ENCODE data around the gene TGFBR2. TPM values are rescaled to one million over a fixed set of nuclear protein-coding genes. Genes with fewer than 3 reads are reported as not detected.

Gene TGFBR2
- total and polyA plus RNA-seq, 4 donors: 13.9 to 61.2 (median 33.7) TPM

- peak overlapping the region; percentile 4 to 8 for H3K27ac ChIP-seq (ENCODE audit: low read depth in 1 of 2, low read length in 2 of 2)
- no peak overlapping the region for H3K4me3 ChIP-seq (ENCODE audit: low read depth in 1 of 3, low read length in 3 of 3)
- H3K27me3 ChIP-seq (ENCODE audit: control insufficient read depth in 4 of 4, insufficient read depth in 4 of 4, low read length in 3 of 4): no peaks in the 10 kb centered on the region
- H3K9ac ChIP-seq (ENCODE audit: low read depth in 1 of 2, low read length in 2 of 2): no peak overlapping the region
- 87% methylated on average over 7 of the region's 7 CpGs for WGBS
- peaks cover 1 to 13% (median 8%) of the 10 kb centered on the region in 4 donors for H3K36me3 ChIP-seq (ENCODE audit: control insufficient read depth in 4 of 4, insufficient read depth in 3 of 4, low read depth in 1 of 4, low read length in 3 of 4)
- no peak for DNase-seq (ENCODE audit: low spot score)
- H3K9me3 ChIP-seq (ENCODE audit: control insufficient read depth in 4 of 4, low read length in 3 of 4): no peaks in the 10 kb centered on the region
- TF ChIP-seq, protein P1, sequence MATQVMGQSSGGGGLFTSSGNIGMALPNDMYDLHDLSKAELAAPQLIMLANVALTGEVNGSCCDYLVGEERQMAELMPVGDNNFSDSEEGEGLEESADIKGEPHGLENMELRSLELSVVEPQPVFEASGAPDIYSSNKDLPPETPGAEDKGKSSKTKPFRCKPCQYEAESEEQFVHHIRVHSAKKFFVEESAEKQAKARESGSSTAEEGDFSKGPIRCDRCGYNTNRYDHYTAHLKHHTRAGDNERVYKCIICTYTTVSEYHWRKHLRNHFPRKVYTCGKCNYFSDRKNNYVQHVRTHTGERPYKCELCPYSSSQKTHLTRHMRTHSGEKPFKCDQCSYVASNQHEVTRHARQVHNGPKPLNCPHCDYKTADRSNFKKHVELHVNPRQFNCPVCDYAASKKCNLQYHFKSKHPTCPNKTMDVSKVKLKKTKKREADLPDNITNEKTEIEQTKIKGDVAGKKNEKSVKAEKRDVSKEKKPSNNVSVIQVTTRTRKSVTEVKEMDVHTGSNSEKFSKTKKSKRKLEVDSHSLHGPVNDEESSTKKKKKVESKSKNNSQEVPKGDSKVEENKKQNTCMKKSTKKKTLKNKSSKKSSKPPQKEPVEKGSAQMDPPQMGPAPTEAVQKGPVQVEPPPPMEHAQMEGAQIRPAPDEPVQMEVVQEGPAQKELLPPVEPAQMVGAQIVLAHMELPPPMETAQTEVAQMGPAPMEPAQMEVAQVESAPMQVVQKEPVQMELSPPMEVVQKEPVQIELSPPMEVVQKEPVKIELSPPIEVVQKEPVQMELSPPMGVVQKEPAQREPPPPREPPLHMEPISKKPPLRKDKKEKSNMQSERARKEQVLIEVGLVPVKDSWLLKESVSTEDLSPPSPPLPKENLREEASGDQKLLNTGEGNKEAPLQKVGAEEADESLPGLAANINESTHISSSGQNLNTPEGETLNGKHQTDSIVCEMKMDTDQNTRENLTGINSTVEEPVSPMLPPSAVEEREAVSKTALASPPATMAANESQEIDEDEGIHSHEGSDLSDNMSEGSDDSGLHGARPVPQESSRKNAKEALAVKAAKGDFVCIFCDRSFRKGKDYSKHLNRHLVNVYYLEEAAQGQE (IDR thresholded peaks at IDR 0.05): no peak
- TF ChIP-seq, protein P2, sequence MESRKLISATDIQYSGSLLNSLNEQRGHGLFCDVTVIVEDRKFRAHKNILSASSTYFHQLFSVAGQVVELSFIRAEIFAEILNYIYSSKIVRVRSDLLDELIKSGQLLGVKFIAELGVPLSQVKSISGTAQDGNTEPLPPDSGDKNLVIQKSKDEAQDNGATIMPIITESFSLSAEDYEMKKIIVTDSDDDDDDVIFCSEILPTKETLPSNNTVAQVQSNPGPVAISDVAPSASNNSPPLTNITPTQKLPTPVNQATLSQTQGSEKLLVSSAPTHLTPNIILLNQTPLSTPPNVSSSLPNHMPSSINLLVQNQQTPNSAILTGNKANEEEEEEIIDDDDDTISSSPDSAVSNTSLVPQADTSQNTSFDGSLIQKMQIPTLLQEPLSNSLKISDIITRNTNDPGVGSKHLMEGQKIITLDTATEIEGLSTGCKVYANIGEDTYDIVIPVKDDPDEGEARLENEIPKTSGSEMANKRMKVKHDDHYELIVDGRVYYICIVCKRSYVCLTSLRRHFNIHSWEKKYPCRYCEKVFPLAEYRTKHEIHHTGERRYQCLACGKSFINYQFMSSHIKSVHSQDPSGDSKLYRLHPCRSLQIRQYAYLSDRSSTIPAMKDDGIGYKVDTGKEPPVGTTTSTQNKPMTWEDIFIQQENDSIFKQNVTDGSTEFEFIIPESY (IDR thresholded peaks at IDR 0.05): no peak
- TF ChIP-seq SP1 (IDR thresholded peaks at IDR 0.05): no peak
- no peak for TF ChIP-seq RAD21 (IDR thresholded peaks at IDR 0.05)
- TF ChIP-seq, protein P3, sequence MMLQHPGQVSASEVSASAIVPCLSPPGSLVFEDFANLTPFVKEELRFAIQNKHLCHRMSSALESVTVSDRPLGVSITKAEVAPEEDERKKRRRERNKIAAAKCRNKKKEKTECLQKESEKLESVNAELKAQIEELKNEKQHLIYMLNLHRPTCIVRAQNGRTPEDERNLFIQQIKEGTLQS (IDR thresholded peaks at IDR 0.05): no peak
- TF ChIP-seq EGR1 (IDR thresholded peaks at IDR 0.05; ENCODE audit: low read depth in 2 of 2): no peak
- no peak for TF ChIP-seq FOXA1 (IDR thresholded peaks at IDR 0.05)
- TF ChIP-seq JUND (IDR thresholded peaks at IDR 0.05): no peak
- no peak for TF ChIP-seq CTCF (IDR thresholded peaks at IDR 0.05; ENCODE audit: low read depth, low read length, missing input control)
- TF ChIP-seq FOXA2 (IDR thresholded peaks at IDR 0.05): no peak
- TF ChIP-seq RXRA (IDR thresholded peaks at IDR 0.05): no peak
- no peak for TF ChIP-seq MAX (IDR thresholded peaks at IDR 0.05)
- peaks cover 7 to 35% (median 16%) of the 10 kb centered on the region in 4 donors for H3K4me1 ChIP-seq (ENCODE audit: control insufficient read depth in 4 of 4, insufficient read depth in 4 of 4, low read length in 3 of 4)
These were observed 37.5 kb downstream of the TGFBR2 start for GRCh38 chr3:30643763-30644462.

DNA sequence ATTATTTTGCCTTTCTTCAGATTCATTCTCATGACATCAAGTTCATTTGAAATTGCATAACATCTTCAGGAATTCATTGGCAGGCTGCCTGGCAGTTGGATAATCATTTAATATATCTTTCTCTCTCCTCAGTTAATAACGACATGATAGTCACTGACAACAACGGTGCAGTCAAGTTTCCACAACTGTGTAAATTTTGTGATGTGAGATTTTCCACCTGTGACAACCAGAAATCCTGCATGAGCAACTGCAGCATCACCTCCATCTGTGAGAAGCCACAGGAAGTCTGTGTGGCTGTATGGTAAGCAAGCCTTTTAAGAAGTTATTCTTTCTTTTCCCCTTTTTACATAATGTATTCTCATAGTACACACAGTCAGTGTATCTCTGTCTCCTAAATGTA lies 38.2 kb downstream of the TGFBR2 start:
- peak overlapping the region; percentile 4 to 8 for H3K27ac ChIP-seq (ENCODE audit: low read depth in 1 of 2, low read length in 2 of 2)
- no peak for DNase-seq (ENCODE audit: low spot score)
- WGBS: 8% methylated on average over 2 of the region's 2 CpGs
- no peaks in the 10 kb centered on the region for H3K27me3 ChIP-seq (ENCODE audit: control insufficient read depth in 4 of 4, insufficient read depth in 4 of 4, low read length in 3 of 4)
- TF ChIP-seq RAD21 (IDR thresholded peaks at IDR 0.05): peak; percentile 36 to 41
- no peak for TF ChIP-seq HNF4A (conservative IDR thresholded peaks at IDR 0.05)
- peak; percentile 49 to 60 for TF ChIP-seq JUND (IDR thresholded peaks at IDR 0.05)
- TF ChIP-seq, protein P3 (IDR thresholded peaks at IDR 0.05): peak; percentile 19
- TF ChIP-seq SP1 (IDR thresholded peaks at IDR 0.05): peak; percentile 27
- peak in 1 of 2 donors; percentile 41 for TF ChIP-seq RXRA (IDR thresholded peaks at IDR 0.05)
- no peak for TF ChIP-seq MAX (IDR thresholded peaks at IDR 0.05)
- TF ChIP-seq FOXA1 (IDR thresholded peaks at IDR 0.05): no peak
- TF ChIP-seq TAF1 (conservative IDR thresholded peaks at IDR 0.05): no peak
- TF ChIP-seq, protein P1 (IDR thresholded peaks at IDR 0.05): no peak
- no peak for TF ChIP-seq FOXA2 (IDR thresholded peaks at IDR 0.05)
- TF ChIP-seq CTCF (IDR thresholded peaks at IDR 0.05; ENCODE audit: low read depth, low read length, missing input control): no peak
- no peak overlapping the region for H3K4me3 ChIP-seq (ENCODE audit: low read depth in 1 of 3, low read length in 3 of 3)
- no peaks in the 10 kb centered on the region for H3K9me3 ChIP-seq (ENCODE audit: control insufficient read depth in 4 of 4, low read length in 3 of 4)
- H3K9ac ChIP-seq (ENCODE audit: low read depth in 1 of 2, low read length in 2 of 2): peak overlapping the region in 1 of 2 donors; percentile 26
- peaks cover 1 to 13% (median 8%) of the 10 kb centered on the region in 4 donors for H3K36me3 ChIP-seq (ENCODE audit: control insufficient read depth in 4 of 4, insufficient read depth in 3 of 4, low read depth in 1 of 4, low read length in 3 of 4)
- peaks cover 7 to 36% (median 19%) of the 10 kb centered on the region in 4 donors for H3K4me1 ChIP-seq (ENCODE audit: control insufficient read depth in 4 of 4, insufficient read depth in 4 of 4, low read length in 3 of 4)
